ENCODE measurements around the gene KCNF1.
A peak's percentile ranks its signal among the peaks of the same experiment; 100 is the strongest.

The KCNF1 gene

DNA sequence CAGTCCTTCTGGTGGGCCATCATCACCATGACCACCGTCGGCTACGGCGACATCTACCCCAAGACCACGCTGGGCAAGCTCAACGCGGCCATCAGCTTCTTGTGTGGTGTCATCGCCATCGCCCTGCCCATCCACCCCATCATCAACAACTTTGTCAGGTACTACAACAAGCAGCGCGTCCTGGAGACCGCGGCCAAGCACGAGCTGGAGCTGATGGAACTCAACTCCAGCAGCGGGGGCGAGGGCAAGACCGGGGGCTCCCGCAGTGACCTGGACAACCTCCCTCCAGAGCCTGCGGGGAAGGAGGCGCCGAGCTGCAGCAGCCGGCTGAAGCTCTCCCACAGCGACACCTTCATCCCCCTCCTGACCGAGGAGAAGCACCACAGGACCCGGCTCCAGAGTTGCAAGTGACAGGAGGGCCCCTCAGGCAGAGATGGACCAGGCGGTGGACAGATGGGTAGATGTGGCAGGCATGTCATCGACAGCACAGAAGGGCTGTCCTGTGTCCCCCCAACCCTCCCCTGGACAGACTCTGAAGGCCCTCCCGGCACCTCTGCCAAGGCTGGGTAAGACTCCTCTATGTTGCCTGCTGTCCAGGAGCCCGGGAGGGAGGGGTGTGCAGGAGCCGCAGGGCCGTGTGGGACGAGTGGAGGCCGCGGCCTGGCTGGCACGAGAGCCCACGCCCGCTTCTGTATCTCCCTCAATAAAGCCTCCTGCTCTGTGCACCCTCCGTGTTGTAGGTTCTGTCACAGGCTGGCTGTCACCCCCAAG, 2.0 kb downstream of the KCNF1 start:
- DNase-seq (ENCODE audit: low read depth): no peak

DNA sequence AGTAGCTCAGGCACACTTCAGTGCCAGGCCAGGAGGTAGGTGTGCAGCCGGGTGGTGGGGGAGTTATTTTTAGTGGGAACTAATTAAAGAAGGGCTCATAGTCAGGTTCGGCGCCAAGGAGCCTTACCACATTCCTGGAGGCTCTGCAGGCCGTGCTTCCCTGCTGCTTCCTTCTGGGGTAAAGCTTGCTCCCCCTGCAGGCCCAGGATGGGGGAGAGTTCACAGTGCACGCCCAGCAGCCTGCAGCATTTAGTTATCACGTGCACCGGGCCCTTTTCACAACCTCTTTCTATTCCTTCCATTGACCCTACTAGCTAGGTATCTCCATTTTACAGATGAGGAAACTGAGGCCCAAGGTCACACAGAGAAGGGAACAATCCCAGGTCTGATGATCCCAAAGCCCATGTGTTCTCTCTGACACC, 2.5 kb downstream of the KCNF1 start:
- H3K4me3 ChIP-seq (ENCODE audit: low read length): no peak overlapping the region
- TF ChIP-seq, protein P1, sequence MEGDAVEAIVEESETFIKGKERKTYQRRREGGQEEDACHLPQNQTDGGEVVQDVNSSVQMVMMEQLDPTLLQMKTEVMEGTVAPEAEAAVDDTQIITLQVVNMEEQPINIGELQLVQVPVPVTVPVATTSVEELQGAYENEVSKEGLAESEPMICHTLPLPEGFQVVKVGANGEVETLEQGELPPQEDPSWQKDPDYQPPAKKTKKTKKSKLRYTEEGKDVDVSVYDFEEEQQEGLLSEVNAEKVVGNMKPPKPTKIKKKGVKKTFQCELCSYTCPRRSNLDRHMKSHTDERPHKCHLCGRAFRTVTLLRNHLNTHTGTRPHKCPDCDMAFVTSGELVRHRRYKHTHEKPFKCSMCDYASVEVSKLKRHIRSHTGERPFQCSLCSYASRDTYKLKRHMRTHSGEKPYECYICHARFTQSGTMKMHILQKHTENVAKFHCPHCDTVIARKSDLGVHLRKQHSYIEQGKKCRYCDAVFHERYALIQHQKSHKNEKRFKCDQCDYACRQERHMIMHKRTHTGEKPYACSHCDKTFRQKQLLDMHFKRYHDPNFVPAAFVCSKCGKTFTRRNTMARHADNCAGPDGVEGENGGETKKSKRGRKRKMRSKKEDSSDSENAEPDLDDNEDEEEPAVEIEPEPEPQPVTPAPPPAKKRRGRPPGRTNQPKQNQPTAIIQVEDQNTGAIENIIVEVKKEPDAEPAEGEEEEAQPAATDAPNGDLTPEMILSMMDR (IDR thresholded peaks at IDR 0.05; ENCODE audit: insufficient read depth, low read depth, low read length, missing control alignments): peak; percentile 28
- DNase-seq (ENCODE audit: low read depth): no peak

More for the DNA sequence above, 2.0 kb downstream of the KCNF1 start:
- TF ChIP-seq, protein P1 (IDR thresholded peaks at IDR 0.05; ENCODE audit: insufficient read depth, low read depth, low read length, missing control alignments): no peak
- no peak overlapping the region for H3K4me3 ChIP-seq (ENCODE audit: low read length)

DNA sequence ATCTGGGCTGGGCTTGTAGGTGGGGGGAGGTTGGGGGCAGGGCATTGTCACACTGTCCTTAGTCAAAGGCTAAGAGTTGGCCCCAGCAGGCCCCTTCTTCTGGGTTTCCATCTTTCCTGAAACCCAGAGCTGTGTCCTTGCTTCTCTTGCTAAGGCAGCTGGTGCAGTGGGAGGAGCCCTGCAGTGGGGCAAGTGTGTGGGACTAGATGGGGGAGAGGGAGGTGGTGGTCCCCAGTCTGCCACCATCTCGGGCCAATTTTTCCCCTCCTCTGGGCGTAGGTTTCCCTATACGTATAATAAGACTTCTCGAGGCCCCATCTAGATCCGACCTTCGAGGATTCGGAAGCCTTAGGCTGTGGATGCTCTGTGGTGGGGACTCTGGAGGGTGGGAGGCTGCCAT, 3.5 kb downstream of the KCNF1 start:
- TF ChIP-seq, protein P1 (IDR thresholded peaks at IDR 0.05; ENCODE audit: insufficient read depth, low read depth, low read length, missing control alignments): no peak
- no peak for DNase-seq (ENCODE audit: low read depth)
- no peak overlapping the region for H3K4me3 ChIP-seq (ENCODE audit: low read length)

DNA sequence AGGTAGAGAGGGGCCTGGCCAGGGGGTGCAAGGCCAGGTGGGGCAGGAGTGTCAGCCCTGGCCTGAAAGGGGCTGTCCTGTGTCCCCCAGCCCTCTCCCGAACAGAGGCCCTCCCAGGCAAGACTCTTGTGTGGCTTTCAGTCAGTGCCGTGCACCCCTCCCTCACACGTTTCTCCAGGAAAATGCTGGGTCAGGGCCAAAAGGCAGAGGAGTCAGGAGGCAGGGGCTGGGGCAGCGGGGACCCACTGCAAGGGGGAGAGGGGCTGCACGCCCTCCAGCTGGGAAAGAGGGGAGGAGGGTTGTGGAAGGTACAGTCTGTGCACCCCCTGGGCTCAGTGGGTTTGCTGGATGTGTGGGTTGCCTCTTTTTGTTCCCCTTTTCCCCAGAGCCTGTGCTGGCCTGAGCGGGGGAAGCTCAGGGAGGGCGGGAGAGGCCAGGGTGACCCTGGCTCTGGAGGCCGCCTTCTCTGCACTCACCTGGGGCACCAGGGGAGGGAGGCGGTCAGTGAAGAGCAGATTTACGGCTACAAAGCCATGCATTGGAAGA, 4.1 kb downstream of the KCNF1 start:
- DNase-seq (ENCODE audit: low read depth): no peak
- TF ChIP-seq, protein P1 (IDR thresholded peaks at IDR 0.05; ENCODE audit: insufficient read depth, low read depth, low read length, missing control alignments): no peak
- no peak overlapping the region for H3K4me3 ChIP-seq (ENCODE audit: low read length)

DNA sequence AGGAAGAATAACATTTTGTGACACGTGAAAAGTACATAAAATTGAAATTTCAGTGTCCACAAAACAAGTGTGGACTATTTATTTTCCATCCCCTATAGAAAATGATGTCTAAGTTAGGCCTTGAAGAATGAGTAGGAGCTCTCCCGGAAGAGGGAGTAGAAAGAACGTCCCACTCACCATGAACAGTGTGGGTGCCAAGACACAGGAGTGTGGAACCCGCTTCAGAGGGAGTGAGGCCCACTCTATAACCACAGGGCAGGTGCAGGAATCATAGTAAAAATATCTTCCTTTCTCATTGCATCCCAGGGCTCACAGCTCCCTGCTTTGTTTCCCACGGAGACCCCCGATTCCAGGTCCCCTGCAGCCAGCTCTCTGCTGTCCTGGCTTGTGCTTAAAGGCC, 5.2 kb downstream of the KCNF1 start:
- no peak overlapping the region for H3K4me3 ChIP-seq (ENCODE audit: low read length)
- TF ChIP-seq, protein P1 (IDR thresholded peaks at IDR 0.05; ENCODE audit: insufficient read depth, low read depth, low read length, missing control alignments): no peak
- DNase-seq (ENCODE audit: low read depth): no peak

DNA sequence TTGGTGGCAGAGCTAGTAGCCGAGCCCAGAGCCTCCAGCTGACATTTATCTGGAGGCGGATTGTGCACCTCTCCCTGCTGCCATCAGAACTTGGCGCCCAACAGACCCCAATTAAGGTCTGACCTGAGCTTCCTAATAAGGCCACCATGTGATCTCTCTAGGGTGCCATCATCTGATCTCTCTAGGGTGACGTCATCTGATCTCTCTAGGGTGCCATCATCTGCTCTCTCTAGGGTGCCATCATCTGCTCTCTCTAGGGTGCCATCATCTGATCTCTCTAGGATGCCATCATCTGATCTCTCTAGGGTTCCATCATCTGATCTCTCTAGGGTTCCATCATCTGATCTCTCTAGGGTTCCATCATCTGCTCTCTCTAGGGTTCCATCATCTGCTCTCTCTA, 6.2 kb downstream of the KCNF1 start:
- TF ChIP-seq, protein P1 (IDR thresholded peaks at IDR 0.05; ENCODE audit: insufficient read depth, low read depth, low read length, missing control alignments): no peak
- no peak overlapping the region for H3K4me3 ChIP-seq (ENCODE audit: low read length)
- DNase-seq (ENCODE audit: low read depth): no peak

Data from epithelial cell of esophagus (primary cell).